Measurements from ENCODE around the gene NUBPL.

NUBPL gene

GRCh38 chr14:31819281-31819680 lies 258.1 kb downstream of the NUBPL start:
- Histone ChIP-seq H3K4me3 (ENCODE audit: low read depth in 1 of 2, low read length in 2 of 2) (no peak overlapping the region), H3K36me3 (ENCODE audit: control insufficient read depth in 1 of 2, insufficient read depth in 2 of 2, low read length in 2 of 2) (no peaks in the 10 kb centered on the region), H3K9me3 (ENCODE audit: control insufficient read depth in 1 of 2, low read length in 2 of 2) (peaks cover 0 to 3% of the 10 kb centered on the region in 2 donors), H3K4me1 (ENCODE audit: control insufficient read depth in 1 of 2, insufficient read depth in 2 of 2, low read length in 2 of 2) (peaks cover 0 to 7% of the 10 kb centered on the region in 2 donors), H3K27me3 (ENCODE audit: low read depth, low read length) (no peaks in the 10 kb centered on the region), H3K27ac (ENCODE audit: low read length) (no peak overlapping the region)

- H3K27ac ChIP-seq (ENCODE audit: low read length), result no peak overlapping the region
- H3K4me3 ChIP-seq (ENCODE audit: low read depth in 1 of 2, low read length in 2 of 2), result no peak overlapping the region
- no peaks in the 10 kb centered on the region for H3K27me3 ChIP-seq (ENCODE audit: low read depth, low read length)
- H3K9me3 ChIP-seq (ENCODE audit: control insufficient read depth in 1 of 2, low read length in 2 of 2), result no peaks in the 10 kb centered on the region
- H3K36me3 ChIP-seq (ENCODE audit: control insufficient read depth in 1 of 2, insufficient read depth in 2 of 2, low read length in 2 of 2), result no peaks in the 10 kb centered on the region
- H3K4me1 ChIP-seq (ENCODE audit: control insufficient read depth in 1 of 2, insufficient read depth in 2 of 2, low read length in 2 of 2), result peaks cover 0 to 7% of the 10 kb centered on the region in 2 donors
Measured at GRCh38 chr14:31825459-31825858, 264.3 kb downstream of the NUBPL start.

GRCh38 chr14:31827325-31827724 lies 266.1 kb downstream of the NUBPL start:
- Histone ChIP-seq H3K4me3 (ENCODE audit: low read depth in 1 of 2, low read length in 2 of 2) (no peak overlapping the region), H3K9me3 (ENCODE audit: control insufficient read depth in 1 of 2, low read length in 2 of 2) (no peaks in the 10 kb centered on the region), H3K36me3 (ENCODE audit: control insufficient read depth in 1 of 2, insufficient read depth in 2 of 2, low read length in 2 of 2) (no peaks in the 10 kb centered on the region), H3K4me1 (ENCODE audit: control insufficient read depth in 1 of 2, insufficient read depth in 2 of 2, low read length in 2 of 2) (peaks cover 0 to 7% of the 10 kb centered on the region in 2 donors), H3K27me3 (ENCODE audit: low read depth, low read length) (no peaks in the 10 kb centered on the region), H3K27ac (ENCODE audit: low read length) (no peak overlapping the region)

- Histone ChIP-seq H3K4me1 (ENCODE audit: control insufficient read depth in 1 of 2, insufficient read depth in 2 of 2, low read length in 2 of 2) (no peaks in the 10 kb centered on the region), H3K27me3 (ENCODE audit: low read depth, low read length) (no peaks in the 10 kb centered on the region), H3K4me3 (ENCODE audit: low read depth in 1 of 2, low read length in 2 of 2) (no peak overlapping the region), H3K9me3 (ENCODE audit: control insufficient read depth in 1 of 2, low read length in 2 of 2) (no peaks in the 10 kb centered on the region), H3K36me3 (ENCODE audit: control insufficient read depth in 1 of 2, insufficient read depth in 2 of 2, low read length in 2 of 2) (no peaks in the 10 kb centered on the region), H3K27ac (ENCODE audit: low read length) (no peak overlapping the region)
Measured at GRCh38 chr14:31828946-31829868, 268.0 kb downstream of the NUBPL start.

- H3K36me3 ChIP-seq (ENCODE audit: control insufficient read depth in 1 of 2, insufficient read depth in 2 of 2, low read length in 2 of 2), result no peaks in the 10 kb centered on the region
- H3K9me3 ChIP-seq (ENCODE audit: control insufficient read depth in 1 of 2, low read length in 2 of 2), result no peaks in the 10 kb centered on the region
- H3K4me3 ChIP-seq (ENCODE audit: low read depth in 1 of 2, low read length in 2 of 2), result no peak overlapping the region
- H3K27ac ChIP-seq (ENCODE audit: low read length), result no peak overlapping the region
- H3K4me1 ChIP-seq (ENCODE audit: control insufficient read depth in 1 of 2, insufficient read depth in 2 of 2, low read length in 2 of 2), result peaks cover 0 to 4% of the 10 kb centered on the region in 2 donors
- no peaks in the 10 kb centered on the region for H3K27me3 ChIP-seq (ENCODE audit: low read depth, low read length)
Measured at GRCh38 chr14:31834616-31835015, 273.4 kb downstream of the NUBPL start.

GRCh38 chr14:31835049-31835448 lies 273.8 kb downstream of the NUBPL start:
- Histone ChIP-seq H3K9me3 (ENCODE audit: control insufficient read depth in 1 of 2, low read length in 2 of 2) (no peaks in the 10 kb centered on the region), H3K4me3 (ENCODE audit: low read depth in 1 of 2, low read length in 2 of 2) (no peak overlapping the region), H3K27me3 (ENCODE audit: low read depth, low read length) (no peaks in the 10 kb centered on the region), H3K36me3 (ENCODE audit: control insufficient read depth in 1 of 2, insufficient read depth in 2 of 2, low read length in 2 of 2) (no peaks in the 10 kb centered on the region), H3K27ac (ENCODE audit: low read length) (no peak overlapping the region), H3K4me1 (ENCODE audit: control insufficient read depth in 1 of 2, insufficient read depth in 2 of 2, low read length in 2 of 2) (peaks cover 0 to 4% of the 10 kb centered on the region in 2 donors)

GRCh38 chr14:31837031-31837430 lies 275.8 kb downstream of the NUBPL start:
- no peak overlapping the region for H3K27ac ChIP-seq (ENCODE audit: low read length)
- H3K9me3 ChIP-seq (ENCODE audit: control insufficient read depth in 1 of 2, low read length in 2 of 2), result no peaks in the 10 kb centered on the region
- H3K27me3 ChIP-seq (ENCODE audit: low read depth, low read length), result no peaks in the 10 kb centered on the region
- no peaks in the 10 kb centered on the region for H3K36me3 ChIP-seq (ENCODE audit: control insufficient read depth in 1 of 2, insufficient read depth in 2 of 2, low read length in 2 of 2)
- peaks cover 0 to 4% of the 10 kb centered on the region in 2 donors for H3K4me1 ChIP-seq (ENCODE audit: control insufficient read depth in 1 of 2, insufficient read depth in 2 of 2, low read length in 2 of 2)
- H3K4me3 ChIP-seq (ENCODE audit: low read depth in 1 of 2, low read length in 2 of 2), result no peak overlapping the region

- Histone ChIP-seq H3K27me3 (ENCODE audit: low read depth, low read length) (no peaks in the 10 kb centered on the region), H3K36me3 (ENCODE audit: control insufficient read depth in 1 of 2, insufficient read depth in 2 of 2, low read length in 2 of 2) (peaks cover 0 to 5% of the 10 kb centered on the region in 2 donors), H3K4me1 (ENCODE audit: control insufficient read depth in 1 of 2, insufficient read depth in 2 of 2, low read length in 2 of 2) (no peaks in the 10 kb centered on the region), H3K9me3 (ENCODE audit: control insufficient read depth in 1 of 2, low read length in 2 of 2) (no peaks in the 10 kb centered on the region), H3K4me3 (ENCODE audit: low read depth in 1 of 2, low read length in 2 of 2) (no peak overlapping the region), H3K27ac (ENCODE audit: low read length) (no peak overlapping the region)
Measured at GRCh38 chr14:31842899-31843298, 281.7 kb downstream of the NUBPL start.

- no peak overlapping the region for H3K4me3 ChIP-seq (ENCODE audit: low read depth in 1 of 2, low read length in 2 of 2)
- H3K4me1 ChIP-seq (ENCODE audit: control insufficient read depth in 1 of 2, insufficient read depth in 2 of 2, low read length in 2 of 2), result no peaks in the 10 kb centered on the region
- H3K27me3 ChIP-seq (ENCODE audit: low read depth, low read length), result no peaks in the 10 kb centered on the region
- H3K9me3 ChIP-seq (ENCODE audit: control insufficient read depth in 1 of 2, low read length in 2 of 2), result no peaks in the 10 kb centered on the region
- no peak overlapping the region for H3K27ac ChIP-seq (ENCODE audit: low read length)
- peaks cover 0 to 5% of the 10 kb centered on the region in 2 donors for H3K36me3 ChIP-seq (ENCODE audit: control insufficient read depth in 1 of 2, insufficient read depth in 2 of 2, low read length in 2 of 2)
Measured at GRCh38 chr14:31843361-31844091, 282.3 kb downstream of the NUBPL start.

- Histone ChIP-seq H3K4me1 (ENCODE audit: control insufficient read depth in 1 of 2, insufficient read depth in 2 of 2, low read length in 2 of 2) (no peaks in the 10 kb centered on the region), H3K27me3 (ENCODE audit: low read depth, low read length) (no peaks in the 10 kb centered on the region), H3K27ac (ENCODE audit: low read length) (no peak overlapping the region), H3K4me3 (ENCODE audit: low read depth in 1 of 2, low read length in 2 of 2) (no peak overlapping the region), H3K36me3 (ENCODE audit: control insufficient read depth in 1 of 2, insufficient read depth in 2 of 2, low read length in 2 of 2) (peaks cover 0 to 5% of the 10 kb centered on the region in 2 donors), H3K9me3 (ENCODE audit: control insufficient read depth in 1 of 2, low read length in 2 of 2) (no peaks in the 10 kb centered on the region)
Measured at GRCh38 chr14:31854508-31855075, 293.4 kb downstream of the NUBPL start.

- Histone ChIP-seq H3K27ac (ENCODE audit: low read length) (no peak overlapping the region), H3K27me3 (ENCODE audit: low read depth, low read length) (no peaks in the 10 kb centered on the region), H3K4me1 (ENCODE audit: control insufficient read depth in 1 of 2, insufficient read depth in 2 of 2, low read length in 2 of 2) (no peaks in the 10 kb centered on the region), H3K4me3 (ENCODE audit: low read depth in 1 of 2, low read length in 2 of 2) (no peak overlapping the region), H3K36me3 (ENCODE audit: control insufficient read depth in 1 of 2, insufficient read depth in 2 of 2, low read length in 2 of 2) (peaks cover 0 to 5% of the 10 kb centered on the region in 2 donors), H3K9me3 (ENCODE audit: control insufficient read depth in 1 of 2, low read length in 2 of 2) (no peaks in the 10 kb centered on the region)
Measured at GRCh38 chr14:31855262-31855661, 294.1 kb downstream of the NUBPL start.
